ENCODE measurements around the gene OR6K6.

The OR6K6 gene

GRCh38 chr1:158754420-158754819 lies at the start of gene OR6K6:
Gene OR6K6 (plus strand): TSS chr1:158754720. CDS start chr1:158754888, 168 bp downstream.
- DNase-seq (ENCODE audit: low read depth), result no peak

GRCh38 chr1:158706096-158706495 lies 48.4 kb upstream of the OR6K6 start:
- no peak for DNase-seq (ENCODE audit: low read depth)

GRCh38 chr1:158711098-158711497 lies 43.4 kb upstream of the OR6K6 start:
- no peak for DNase-seq (ENCODE audit: low read depth)

- DNase-seq (ENCODE audit: low read depth), result no peak
These were observed 39.8 kb upstream of the OR6K6 start for GRCh38 chr1:158714754-158715153.

GRCh38 chr1:158716335-158716734 lies 38.2 kb upstream of the OR6K6 start:
- no peak for DNase-seq (ENCODE audit: low read depth)

GRCh38 chr1:158717344-158717743 lies 37.2 kb upstream of the OR6K6 start:
- DNase-seq (ENCODE audit: low read depth), result no peak

GRCh38 chr1:158719664-158720063 lies 34.9 kb upstream of the OR6K6 start:
- DNase-seq (ENCODE audit: low read depth), result no peak

- no peak for DNase-seq (ENCODE audit: low read depth)
These were observed 33.9 kb upstream of the OR6K6 start, which contains the start of gene OR6K3 for GRCh38 chr1:158720620-158721019. Gene OR6K3 (minus strand): TSS chr1:158720720. CDS start chr1:158718115, 2,605 bp downstream.

- no peak for DNase-seq (ENCODE audit: low read depth)
These were observed 30.1 kb upstream of the OR6K6 start for GRCh38 chr1:158724442-158724841.

GRCh38 chr1:158728510-158729225 lies 25.9 kb upstream of the OR6K6 start:
- DNase-seq (ENCODE audit: low read depth), result no peak

- no peak for DNase-seq (ENCODE audit: low read depth)
These were observed 24.1 kb upstream of the OR6K6 start for GRCh38 chr1:158730453-158730852.

- no peak for DNase-seq (ENCODE audit: low read depth)
These were observed 22.8 kb upstream of the OR6K6 start for GRCh38 chr1:158731707-158732106.

- DNase-seq (ENCODE audit: low read depth), result no peak
These were observed 22.0 kb upstream of the OR6K6 start for GRCh38 chr1:158732524-158732923.

- no peak for DNase-seq (ENCODE audit: low read depth)
These were observed 18.7 kb upstream of the OR6K6 start for GRCh38 chr1:158735848-158736247.

- DNase-seq (ENCODE audit: low read depth), result no peak
These were observed 2.3 kb upstream of the OR6K6 start for GRCh38 chr1:158752155-158752712.

- DNase-seq (ENCODE audit: low read depth), result no peak
These were observed 17.7 kb downstream of the OR6K6 start, which contains the start of gene OR6N1 for GRCh38 chr1:158771950-158772866. Gene OR6N1 (minus strand): TSS chr1:158772195. CDS start chr1:158766682, 5,513 bp downstream.

GRCh38 chr1:158781104-158781503 lies 26.6 kb downstream of the OR6K6 start, which contains the start of gene OR6N2:
Gene OR6N2 (minus strand): TSS chr1:158781204. CDS start chr1:158777635, 3,569 bp downstream.
- DNase-seq (ENCODE audit: low read depth), result no peak

- DNase-seq (ENCODE audit: low read depth), result no peak
These were observed 39.1 kb downstream of the OR6K6 start for GRCh38 chr1:158793604-158794003.

GRCh38 chr1:158794247-158794646 lies 39.7 kb downstream of the OR6K6 start:
- no peak for DNase-seq (ENCODE audit: low read depth)

GRCh38 chr1:158798531-158798930 lies 44.0 kb downstream of the OR6K6 start:
- no peak for DNase-seq (ENCODE audit: low read depth)

GRCh38 chr1:158799689-158800088 lies 45.2 kb downstream of the OR6K6 start:
- no peak for DNase-seq (ENCODE audit: low read depth)

- DNase-seq (ENCODE audit: low read depth), result no peak
These were observed 46.0 kb downstream of the OR6K6 start for GRCh38 chr1:158800526-158800925.

Data from EH (cell line).